Measurements from ENCODE around the gene TTC17. TPM values are rescaled to one million over a fixed set of nuclear protein-coding genes. Genes with fewer than 3 reads are reported as not detected.
A peak's percentile ranks its signal among the peaks of the same experiment; 100 is the strongest.
"Not testable (repeated sequence)": the region's sequence is repeated elsewhere in the genome, so short reads cannot be mapped to it uniquely, and the experiment has no call there.

Gene TTC17
- total RNA-seq, 1 donor from 2014 or later, result 105 TPM

- no peak overlapping the region for H3K4me3 ChIP-seq
- no peaks in the 10 kb centered on the region for H3K27me3 ChIP-seq (ENCODE audit: low read depth)
- H3K4me1 ChIP-seq, result no peaks in the 10 kb centered on the region
- no peak overlapping the region for H3K27ac ChIP-seq
- ATAC-seq (no peak), DNase-seq (no peak)
- no peaks in the 10 kb centered on the region for H3K9me3 ChIP-seq
- TF ChIP-seq CTCF (IDR thresholded peaks at IDR 0.05), result no peak
- H3K36me3 ChIP-seq, result peaks cover 100% of the 10 kb centered on the region
- intact Hi-C loops (cut with DNase I), result no loop called here
Measured at GRCh38 chr11:43328482-43328881, 30.2 kb upstream of the TTC17 start.

GRCh38 chr11:43341159-43341558 is 17.6 kb upstream of the TTC17 start:
- DNase-seq (no peak), ATAC-seq (no peak)
- no peak overlapping the region for H3K27ac ChIP-seq
- no peak overlapping the region for H3K4me3 ChIP-seq
- intact Hi-C loops (cut with DNase I), result no loop called here
- no peaks in the 10 kb centered on the region for H3K27me3 ChIP-seq (ENCODE audit: low read depth)
- no peaks in the 10 kb centered on the region for H3K9me3 ChIP-seq
- no peaks in the 10 kb centered on the region for H3K4me1 ChIP-seq
- no peak for TF ChIP-seq CTCF (IDR thresholded peaks at IDR 0.05)
- H3K36me3 ChIP-seq, result peaks cover 51% of the 10 kb centered on the region

GRCh38 chr11:43351426-43351825 is 7.3 kb upstream of the TTC17 start:
- ATAC-seq; H3K27ac ChIP-seq; DNase-seq; H3K4me3 ChIP-seq; H3K4me1 ChIP-seq; intact Hi-C loops (cut with DNase I); H3K36me3 ChIP-seq; H3K9me3 ChIP-seq; H3K27me3 ChIP-seq (ENCODE audit: low read depth): not testable (repeated sequence)

- no peaks in the 10 kb centered on the region for H3K27me3 ChIP-seq (ENCODE audit: low read depth)
- H3K4me1 ChIP-seq, result peaks cover 5% of the 10 kb centered on the region
- no peaks in the 10 kb centered on the region for H3K9me3 ChIP-seq
- H3K36me3 ChIP-seq, result no peaks in the 10 kb centered on the region
- DNase-seq (no peak), ATAC-seq (no peak)
- TF ChIP-seq CTCF (IDR thresholded peaks at IDR 0.05), result no peak
- H3K4me3 ChIP-seq, result no peak overlapping the region
- no peak overlapping the region for H3K27ac ChIP-seq
- intact Hi-C loops (cut with DNase I), result no loop called here
Measured at GRCh38 chr11:43354311-43354710, 4.4 kb upstream of the TTC17 start.

GRCh38 chr11:43356336-43356735 is 2.4 kb upstream of the TTC17 start:
- Histone ChIP-seq H3K27me3 (ENCODE audit: low read depth) (no peaks in the 10 kb centered on the region), H3K4me3 (no peak overlapping the region), H3K9me3 (no peaks in the 10 kb centered on the region), H3K36me3 (no peaks in the 10 kb centered on the region), H3K4me1 (peaks cover 23% of the 10 kb centered on the region), H3K27ac (no peak overlapping the region)
- TF ChIP-seq CTCF (IDR thresholded peaks at IDR 0.05), result no peak
- no peak for ATAC-seq
- DNase-seq, result no peak
- intact Hi-C loops (cut with DNase I), result no loop called here

- Histone ChIP-seq H3K9me3 (no peaks in the 10 kb centered on the region), H3K4me1 (peaks cover 23% of the 10 kb centered on the region), H3K27me3 (ENCODE audit: low read depth) (no peaks in the 10 kb centered on the region), H3K4me3 (peak overlapping the region; percentile 82), H3K27ac (peak overlapping the region; percentile 94), H3K36me3 (no peaks in the 10 kb centered on the region)
- TF ChIP-seq CTCF (IDR thresholded peaks at IDR 0.05), result no peak
- intact Hi-C loops (cut with DNase I), result no loop called here
- ATAC-seq (peak in 1 of 2 donors; percentile 32), DNase-seq (no peak)
Measured at GRCh38 chr11:43358279-43358800, 380 bp upstream of the TTC17 start.
